ENCODE results near the gene LARP1. TPM values are rescaled to one million over a fixed set of nuclear protein-coding genes. Genes with fewer than 3 reads are reported as not detected.
"Not testable (repeated sequence)": the region's sequence is repeated elsewhere in the genome, so short reads cannot be mapped to it uniquely, and the experiment has no call there.

LARP1 gene
- total and polyA plus RNA-seq, 5 experiments from 2014 or later: 10.9 to 180 (median 29.4) TPM

DNA sequence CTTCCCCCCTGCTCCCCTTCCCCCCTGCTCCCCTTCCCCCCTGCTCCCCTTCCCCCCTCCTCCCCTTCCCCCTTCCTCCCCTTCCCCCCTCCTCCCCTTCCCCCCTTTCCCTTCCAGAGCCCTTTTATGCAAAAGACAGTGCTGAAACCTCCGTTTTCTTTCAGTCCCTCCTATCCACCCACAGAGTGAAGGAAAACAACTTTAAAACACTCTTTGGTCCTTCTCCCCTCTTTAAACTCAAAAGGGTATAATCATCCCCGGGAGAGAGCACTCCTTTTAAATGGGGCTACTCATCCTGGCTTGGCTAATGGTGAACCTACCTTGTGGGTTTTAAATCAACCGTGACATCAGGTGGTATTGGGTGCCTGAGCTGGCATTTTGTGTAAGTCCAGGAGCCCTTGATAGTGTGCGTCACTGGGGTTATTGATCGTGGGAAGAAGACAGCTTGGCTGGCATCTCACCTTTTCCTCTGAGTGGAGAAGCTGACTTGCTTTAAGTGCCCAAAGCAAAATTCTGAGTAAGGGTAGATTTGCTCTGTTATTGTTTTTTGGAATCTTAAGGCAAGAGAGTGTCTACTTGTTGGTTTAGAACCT lies 2.7 kb downstream of the LARP1 start:
- peak overlapping the region; percentile 79 to 98 (median 90) for H3K27ac Mint-ChIP-seq
- H3K9me3 Mint-ChIP-seq: no peaks in the 10 kb centered on the region
- POLR2A ChIA-PET: interaction anchor here (0.6 to 1.5 kb wide), 5 partner anchors 12 to 101 kb away, joined by 4 to 5 read pairs (median 5); partner anchors contain the start of gene CNOT8
- no peaks in the 10 kb centered on the region for H3K27me3 Mint-ChIP-seq
- DNase-seq (peak in 7 of 10 donors; percentile 21 to 42 (median 34)), ATAC-seq (no peak)
- no peaks in the 10 kb centered on the region for H3K36me3 Mint-ChIP-seq
- peaks cover 44 to 76% (median 68%) of the 10 kb centered on the region in 4 donors for H3K4me1 Mint-ChIP-seq
- peak overlapping the region; percentile 79 to 98 (median 92) for H3K4me3 Mint-ChIP-seq

- no peak for DNase-seq
- Mint-ChIP-seq H3K27me3 (no peaks in the 10 kb centered on the region), H3K36me3 (peaks cover 0 to 2% (median 0%) of the 10 kb centered on the region in 3 donors), H3K4me1 (peaks cover 44 to 72% (median 70%) of the 10 kb centered on the region in 4 donors), H3K9me3 (no peaks in the 10 kb centered on the region), H3K4me3 (peak overlapping the region; percentile 72 to 94 (median 88)), H3K27ac (peak overlapping the region; percentile 44 to 98 (median 90))
- POLR2A ChIA-PET: interaction anchor here (1.3 to 1.5 kb wide), 2 partner anchors 11 to 100 kb away, joined by 4 to 5 read pairs; partner anchors contain the start of gene CNOT8
- no peak for ATAC-seq
Measured at GRCh38 chr5:154758493-154758892, 3.3 kb downstream of the LARP1 start.

DNA sequence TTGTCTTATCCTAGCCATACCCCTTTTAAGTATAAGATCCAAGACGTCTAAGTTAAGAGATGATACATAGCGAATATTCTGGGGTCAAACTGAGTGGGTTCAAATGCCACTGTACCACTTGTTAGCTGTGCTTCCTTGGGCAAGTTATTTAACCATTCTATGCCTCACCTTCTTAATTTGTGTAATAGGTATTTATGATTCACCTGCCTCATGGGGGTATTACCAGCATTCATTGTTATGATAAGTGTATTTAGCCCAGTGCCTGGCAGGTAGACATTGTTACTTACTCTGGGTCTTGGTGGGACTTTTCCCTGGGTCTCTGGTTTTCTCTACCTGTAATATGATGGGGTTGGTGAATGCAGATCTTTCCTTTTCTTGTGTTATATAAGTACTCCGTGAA lies 3.8 kb downstream of the LARP1 start:
- ATAC-seq: no peak
- Mint-ChIP-seq H3K4me3 (peak overlapping the region; percentile 72 to 94 (median 88)), H3K27ac (peak overlapping the region; percentile 38 to 98 (median 90)), H3K36me3 (peaks cover 0 to 3% (median 0%) of the 10 kb centered on the region in 3 donors), H3K9me3 (no peaks in the 10 kb centered on the region), H3K4me1 (peaks cover 40 to 70% (median 68%) of the 10 kb centered on the region in 4 donors), H3K27me3 (no peaks in the 10 kb centered on the region)
- POLR2A ChIA-PET: interaction anchor here (1.5 kb wide), 1 partner anchor 100 kb away, joined by 4 read pairs; the partner anchor contains the start of gene CNOT8
- DNase-seq: no peak

DNA sequence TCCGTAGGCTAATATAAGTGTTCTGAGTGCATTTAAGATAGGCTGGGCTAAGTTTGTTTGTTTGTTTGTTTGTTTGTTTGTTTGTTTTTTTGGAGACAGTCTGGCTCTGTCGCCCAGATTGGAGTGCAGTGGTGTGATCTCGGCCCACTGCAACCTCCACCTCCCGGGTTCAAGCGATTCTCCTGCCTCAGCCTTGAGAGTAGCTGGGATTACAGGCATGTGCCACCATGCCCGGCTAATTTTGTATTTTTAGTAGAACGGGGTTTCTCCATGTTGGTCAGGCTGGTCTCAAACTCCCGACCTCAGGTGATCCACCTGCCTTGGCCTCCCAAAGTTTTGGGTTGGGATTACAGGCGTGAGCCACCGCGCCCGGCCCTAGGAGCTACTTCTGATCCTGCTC lies 4.7 kb downstream of the LARP1 start:
- POLR2A ChIA-PET: interaction anchor here (1.1 kb wide), 1 partner anchor 100 kb away, joined by 3 read pairs; no protein-coding TSS in a partner anchor
- peak overlapping the region in 9 of 10 donors; percentile 15 to 98 (median 84) for H3K27ac Mint-ChIP-seq
- H3K27me3 Mint-ChIP-seq, ATAC-seq, H3K36me3 Mint-ChIP-seq, DNase-seq, H3K9me3 Mint-ChIP-seq: not testable (repeated sequence)
- H3K4me1 Mint-ChIP-seq: peaks cover 38 to 71% (median 65%) of the 10 kb centered on the region in 4 donors
- peak overlapping the region in 7 of 10 donors; percentile 11 to 94 (median 48) for H3K4me3 Mint-ChIP-seq

- Mint-ChIP-seq H3K27ac (peak overlapping the region; percentile 68 to 98 (median 84)), H3K9me3 (no peaks in the 10 kb centered on the region), H3K36me3 (peaks cover 0 to 3% (median 0%) of the 10 kb centered on the region in 3 donors), H3K4me1 (peaks cover 50 to 84% (median 78%) of the 10 kb centered on the region in 4 donors), H3K27me3 (no peaks in the 10 kb centered on the region), H3K4me3 (peak overlapping the region; percentile 46 to 79 (median 66))
- DNase-seq (peak in 4 of 10 donors; percentile 24 to 40 (median 32)), ATAC-seq (peak; percentile 13 to 27)
- POLR2A ChIA-PET: no interaction called here
Measured at GRCh38 chr5:154761046-154761736, 6.0 kb downstream of the LARP1 start.

- peak overlapping the region in 6 of 10 donors; percentile 4 to 46 (median 24) for H3K4me3 Mint-ChIP-seq
- H3K4me1 Mint-ChIP-seq: peaks cover 55 to 93% (median 86%) of the 10 kb centered on the region in 4 donors
Measured at GRCh38 chr5:154762261-154762660, 7.1 kb downstream of the LARP1 start.

GRCh38 chr5:154762700-154763099 lies 7.5 kb downstream of the LARP1 start:
- peaks cover 0 to 3% (median 0%) of the 10 kb centered on the region in 3 donors for H3K36me3 Mint-ChIP-seq
- peaks cover 57 to 97% (median 87%) of the 10 kb centered on the region in 4 donors for H3K4me1 Mint-ChIP-seq
- ATAC-seq (no peak), DNase-seq (no peak)
- peak overlapping the region in 5 of 10 donors; percentile 4 to 46 (median 28) for H3K4me3 Mint-ChIP-seq
- H3K9me3 Mint-ChIP-seq: no peaks in the 10 kb centered on the region
- H3K27ac Mint-ChIP-seq: peak overlapping the region in 8 of 10 donors; percentile 20 to 85 (median 64)
- POLR2A ChIA-PET: interaction anchor here (0.7 kb wide), 1 partner anchor 60 kb away, joined by 3 read pairs; no protein-coding TSS in a partner anchor
- H3K27me3 Mint-ChIP-seq: no peaks in the 10 kb centered on the region

More at GRCh38 chr5:154762261-154762660, 7.1 kb downstream of the LARP1 start:
- Mint-ChIP-seq H3K36me3 (peaks cover 0 to 3% (median 0%) of the 10 kb centered on the region in 3 donors), H3K27me3 (no peaks in the 10 kb centered on the region), H3K27ac (peak overlapping the region in 9 of 10 donors; percentile 20 to 85 (median 67)), H3K9me3 (no peaks in the 10 kb centered on the region)
- no peak for ATAC-seq
- DNase-seq: no peak
- POLR2A ChIA-PET: no interaction called here

DNA sequence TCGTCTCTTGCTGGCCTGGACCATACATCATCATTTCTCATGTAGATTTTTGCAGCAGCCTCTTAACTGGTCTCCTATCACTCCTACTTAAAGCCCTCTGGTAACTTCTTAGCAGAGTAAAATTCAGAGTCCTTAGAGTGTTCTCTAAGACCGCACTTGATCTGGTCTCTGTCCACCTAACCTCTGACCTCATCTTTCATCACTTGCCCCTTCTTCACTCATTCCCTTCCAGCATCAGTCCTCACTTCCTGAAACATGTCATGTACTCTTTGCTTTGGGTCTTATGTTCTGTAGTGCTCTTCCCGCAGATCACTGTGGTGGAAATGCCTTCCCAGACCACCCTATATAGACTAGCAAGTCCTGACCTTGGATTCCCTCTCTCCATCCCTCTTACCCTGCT lies 9.8 kb downstream of the LARP1 start:
- Mint-ChIP-seq H3K36me3 (peaks cover 0 to 7% (median 0%) of the 10 kb centered on the region in 3 donors), H3K4me1 (peaks cover 55 to 95% (median 82%) of the 10 kb centered on the region in 4 donors), H3K27me3 (no peaks in the 10 kb centered on the region), H3K27ac (peak overlapping the region in 9 of 10 donors; percentile 5 to 79 (median 48)), H3K4me3 (peak overlapping the region in 8 of 10 donors; percentile 2 to 55 (median 20)), H3K9me3 (no peaks in the 10 kb centered on the region)
- POLR2A ChIA-PET: no interaction called here
- DNase-seq (no peak), ATAC-seq (no peak)

GRCh38 chr5:154765396-154765925 lies 10.3 kb downstream of the LARP1 start:
- peak overlapping the region in 7 of 10 donors; percentile 11 to 65 (median 33) for H3K4me3 Mint-ChIP-seq
- peaks cover 0 to 10% (median 0%) of the 10 kb centered on the region in 3 donors for H3K36me3 Mint-ChIP-seq
- no peaks in the 10 kb centered on the region for H3K9me3 Mint-ChIP-seq
- POLR2A ChIA-PET: no interaction called here
- no peak for ATAC-seq
- no peak for DNase-seq
- no peaks in the 10 kb centered on the region for H3K27me3 Mint-ChIP-seq
- H3K27ac Mint-ChIP-seq: peak overlapping the region; percentile 7 to 79 (median 60)
- peaks cover 56 to 95% (median 82%) of the 10 kb centered on the region in 4 donors for H3K4me1 Mint-ChIP-seq

- H3K4me3 Mint-ChIP-seq: peak overlapping the region in 9 of 10 donors; percentile 10 to 72 (median 65)
- DNase-seq (no peak), ATAC-seq (no peak)
Measured at GRCh38 chr5:154766558-154767281, 11.5 kb downstream of the LARP1 start.

DNA sequence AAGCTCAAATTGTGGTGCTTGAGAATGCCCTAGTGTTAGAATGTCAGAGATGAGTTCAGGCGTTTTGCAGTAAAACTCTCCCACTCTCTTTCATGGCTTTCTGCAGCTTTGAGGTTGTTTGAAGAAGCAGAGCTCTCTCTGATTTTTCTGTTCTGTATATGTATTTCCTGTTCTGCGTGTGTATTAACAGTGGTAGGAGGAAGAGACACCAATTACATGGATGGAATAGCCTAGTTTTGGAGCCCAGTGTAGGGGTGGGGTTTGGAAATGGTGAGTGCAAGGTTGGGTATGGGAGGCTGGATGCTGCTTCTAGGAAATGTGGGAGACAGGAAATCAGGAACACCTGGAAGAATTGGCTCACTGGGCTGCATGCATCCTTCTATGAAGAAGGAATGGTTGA lies 12.4 kb downstream of the LARP1 start:
- POLR2A ChIA-PET: interaction anchor here (0.6 to 1.0 kb wide), 3 partner anchors 15 to 117 kb away, joined by 3 to 6 read pairs (median 4); no protein-coding TSS in a partner anchor
- Mint-ChIP-seq H3K4me1 (peaks cover 48 to 88% (median 77%) of the 10 kb centered on the region in 4 donors), H3K4me3 (peak overlapping the region; percentile 6 to 79 (median 70)), H3K27me3 (no peaks in the 10 kb centered on the region), H3K36me3 (peaks cover 0 to 19% (median 0%) of the 10 kb centered on the region in 3 donors), H3K27ac (peak overlapping the region; percentile 5 to 82 (median 62)), H3K9me3 (no peaks in the 10 kb centered on the region)
- DNase-seq: peak in 3 of 10 donors; percentile 23 to 55 (median 49)
- ATAC-seq: peak; percentile 82 to 87

More at GRCh38 chr5:154766558-154767281, 11.5 kb downstream of the LARP1 start:
- Mint-ChIP-seq H3K27ac (peak overlapping the region; percentile 7 to 82 (median 65)), H3K4me1 (peaks cover 52 to 95% (median 82%) of the 10 kb centered on the region in 4 donors), H3K9me3 (no peaks in the 10 kb centered on the region), H3K36me3 (peaks cover 0 to 17% (median 0%) of the 10 kb centered on the region in 3 donors), H3K27me3 (no peaks in the 10 kb centered on the region)
- POLR2A ChIA-PET: interaction anchor here (0.6 to 1.0 kb wide), 2 partner anchors 15 to 44 kb away, joined by 3 to 4 read pairs; no protein-coding TSS in a partner anchor
